Suprapubic skin (tissue), 3 donors: ENCODE data around the gene HELZ2.

Source experiments
- EP300 ChIP-seq: sonication (generic); formaldehyde crosslinking; IDR thresholded peaks from one replicate; pipeline ENCODE4 v1.6.1; 2017; ENCODE audit warnings: antibody characterized with exemption
- POLR2A ChIP-seq, 2 donors: fragments of 450-650 bp; IDR thresholded peaks; one replicate each; pipeline ENCODE4 v1.6.1; 2017; ENCODE audit warnings: antibody characterized with exemption in 2 of 2, mild to moderate bottlenecking in 2 of 2, moderate library complexity in 2 of 2
- TF ChIP-seq, protein P1 (sequence below), 2 donors: fragments of 200-600 bp in 1 of 2; fragments of 450-650 bp in 1 of 2; sonication (generic) in 1 of 2; IDR thresholded peaks; one replicate each; pipeline ENCODE4 v1.5.1; 2016 to 2019; ENCODE audit warnings: antibody characterized with exemption in 2 of 2, mild to moderate bottlenecking in 1 of 2, moderate library complexity in 1 of 2

DNA sequence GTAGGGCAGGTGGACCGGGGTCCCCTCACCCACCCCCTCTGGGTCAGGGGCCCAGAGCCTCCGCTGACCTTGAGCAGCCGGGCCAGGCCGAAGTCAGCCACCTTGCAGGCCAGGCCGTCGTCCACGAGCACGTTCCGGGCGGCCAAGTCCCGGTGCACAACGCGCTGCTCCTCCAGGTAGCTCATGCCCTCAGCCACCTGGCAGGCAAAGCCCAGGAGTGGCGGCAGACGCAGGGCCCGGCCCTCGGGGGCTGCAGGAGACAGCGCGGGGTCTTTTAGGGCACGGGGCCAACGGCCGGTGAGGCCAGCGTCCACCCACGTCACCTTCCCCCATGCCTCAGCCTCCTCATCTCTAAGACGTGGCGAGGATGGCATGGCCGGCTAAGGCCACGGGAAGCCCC is 32.7 kb downstream of the HELZ2 start:
- TF ChIP-seq, protein P1, sequence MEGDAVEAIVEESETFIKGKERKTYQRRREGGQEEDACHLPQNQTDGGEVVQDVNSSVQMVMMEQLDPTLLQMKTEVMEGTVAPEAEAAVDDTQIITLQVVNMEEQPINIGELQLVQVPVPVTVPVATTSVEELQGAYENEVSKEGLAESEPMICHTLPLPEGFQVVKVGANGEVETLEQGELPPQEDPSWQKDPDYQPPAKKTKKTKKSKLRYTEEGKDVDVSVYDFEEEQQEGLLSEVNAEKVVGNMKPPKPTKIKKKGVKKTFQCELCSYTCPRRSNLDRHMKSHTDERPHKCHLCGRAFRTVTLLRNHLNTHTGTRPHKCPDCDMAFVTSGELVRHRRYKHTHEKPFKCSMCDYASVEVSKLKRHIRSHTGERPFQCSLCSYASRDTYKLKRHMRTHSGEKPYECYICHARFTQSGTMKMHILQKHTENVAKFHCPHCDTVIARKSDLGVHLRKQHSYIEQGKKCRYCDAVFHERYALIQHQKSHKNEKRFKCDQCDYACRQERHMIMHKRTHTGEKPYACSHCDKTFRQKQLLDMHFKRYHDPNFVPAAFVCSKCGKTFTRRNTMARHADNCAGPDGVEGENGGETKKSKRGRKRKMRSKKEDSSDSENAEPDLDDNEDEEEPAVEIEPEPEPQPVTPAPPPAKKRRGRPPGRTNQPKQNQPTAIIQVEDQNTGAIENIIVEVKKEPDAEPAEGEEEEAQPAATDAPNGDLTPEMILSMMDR (IDR thresholded peaks at IDR 0.05), result no peak
- TF ChIP-seq POLR2A (IDR thresholded peaks at IDR 0.05) (no peak), EP300 (no peak)
